ENCODE data around the gene PHLDA2.

DNA sequence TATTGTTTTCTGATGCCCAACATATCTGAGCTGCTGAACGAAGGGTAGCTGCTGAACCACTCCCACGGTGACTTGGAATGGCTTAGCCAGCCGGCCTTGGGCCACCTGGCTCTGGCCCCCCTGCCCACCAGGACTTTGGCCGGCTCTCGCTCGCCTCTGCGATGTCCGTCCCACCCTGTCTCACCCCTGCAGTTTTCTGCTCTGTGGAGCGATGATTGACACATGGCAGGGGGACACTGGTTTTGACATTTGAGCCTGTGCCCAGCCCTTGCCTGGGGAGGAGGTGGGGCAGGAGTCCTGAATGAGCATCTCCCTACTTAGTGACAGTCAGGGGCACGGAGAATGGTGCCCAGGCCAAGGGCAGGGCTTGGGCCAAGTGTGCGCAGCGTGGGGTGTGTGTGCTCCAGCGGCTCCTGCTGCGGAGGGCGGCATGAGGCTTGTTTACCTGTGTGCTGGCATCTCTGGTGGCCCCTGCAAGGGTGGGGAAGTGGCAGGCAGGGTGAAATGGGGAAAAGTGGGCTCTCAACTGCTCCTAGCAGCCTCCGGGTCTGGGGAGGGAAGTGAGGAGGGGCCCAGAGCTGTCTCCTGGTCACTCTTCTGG, 27.9 kb downstream of the PHLDA2 start:
- TF ChIP-seq, protein P1, sequence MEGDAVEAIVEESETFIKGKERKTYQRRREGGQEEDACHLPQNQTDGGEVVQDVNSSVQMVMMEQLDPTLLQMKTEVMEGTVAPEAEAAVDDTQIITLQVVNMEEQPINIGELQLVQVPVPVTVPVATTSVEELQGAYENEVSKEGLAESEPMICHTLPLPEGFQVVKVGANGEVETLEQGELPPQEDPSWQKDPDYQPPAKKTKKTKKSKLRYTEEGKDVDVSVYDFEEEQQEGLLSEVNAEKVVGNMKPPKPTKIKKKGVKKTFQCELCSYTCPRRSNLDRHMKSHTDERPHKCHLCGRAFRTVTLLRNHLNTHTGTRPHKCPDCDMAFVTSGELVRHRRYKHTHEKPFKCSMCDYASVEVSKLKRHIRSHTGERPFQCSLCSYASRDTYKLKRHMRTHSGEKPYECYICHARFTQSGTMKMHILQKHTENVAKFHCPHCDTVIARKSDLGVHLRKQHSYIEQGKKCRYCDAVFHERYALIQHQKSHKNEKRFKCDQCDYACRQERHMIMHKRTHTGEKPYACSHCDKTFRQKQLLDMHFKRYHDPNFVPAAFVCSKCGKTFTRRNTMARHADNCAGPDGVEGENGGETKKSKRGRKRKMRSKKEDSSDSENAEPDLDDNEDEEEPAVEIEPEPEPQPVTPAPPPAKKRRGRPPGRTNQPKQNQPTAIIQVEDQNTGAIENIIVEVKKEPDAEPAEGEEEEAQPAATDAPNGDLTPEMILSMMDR (IDR thresholded peaks at IDR 0.05): no peak
- TF ChIP-seq MAZ (IDR thresholded peaks at IDR 0.05; ENCODE audit: borderline replicate concordance, low read depth, low read length) (no peak), POLR2A (IDR thresholded peaks at IDR 0.05; ENCODE audit: low read length) (no peak), EP300 (IDR thresholded peaks at IDR 0.05) (no peak), RCOR1 (IDR thresholded peaks at IDR 0.05; ENCODE audit: low read depth, low read length) (no peak), CEBPB (IDR thresholded peaks at IDR 0.05) (no peak), NPAS2 (CRISPR knock-in tag; IDR thresholded peaks at IDR 0.05; ENCODE audit: borderline replicate concordance) (no peak)

Data from A549 (cell line).